ENCODE data around the gene NKAIN2.

NKAIN2 gene

GRCh38 chr6:123966618-123967017 lies 163.0 kb downstream of the NKAIN2 start:
- no peaks in the 10 kb centered on the region for H3K9me2 ChIP-seq (replicated peaks; ENCODE audit: insufficient read depth, low read length)
- no peak overlapping the region for H3K4me2 ChIP-seq (ENCODE audit: low read depth, low read length, poor library complexity, severe bottlenecking)
- no peaks in the 10 kb centered on the region for H3K9me3 ChIP-seq (ENCODE audit: insufficient read depth, low read length)
- H2AFZ ChIP-seq (ENCODE audit: low read depth, low read length, severe bottlenecking) = no peak overlapping the region
- H3K36me3 ChIP-seq (ENCODE audit: low read length) = no peaks in the 10 kb centered on the region
- TF ChIP-seq EZH2phosphoT487 (conservative IDR thresholded peaks at IDR 0.05; ENCODE audit: low read length) = no peak
- no peak for TF ChIP-seq CTCF (IDR thresholded peaks at IDR 0.05; ENCODE audit: insufficient read depth, low read length, poor library complexity, severe bottlenecking)
- H3K27me3 ChIP-seq (ENCODE audit: low read length) = no peaks in the 10 kb centered on the region
- H3K9ac ChIP-seq (ENCODE audit: low read length) = no peak overlapping the region
- H3K4me3 ChIP-seq (ENCODE audit: insufficient read depth, low read length, poor library complexity, severe bottlenecking) = no peak overlapping the region
- H3K79me2 ChIP-seq (ENCODE audit: insufficient read depth, low read length) = no peaks in the 10 kb centered on the region
- H3K27ac ChIP-seq (ENCODE audit: low read depth, low read length) = no peak overlapping the region
- H4K20me1 ChIP-seq (ENCODE audit: low read depth, low read length) = no peaks in the 10 kb centered on the region
- no peaks in the 10 kb centered on the region for H3F3A ChIP-seq (ENCODE audit: insufficient read depth)

GRCh38 chr6:123967905-123968304 lies 164.2 kb downstream of the NKAIN2 start:
- TF ChIP-seq EZH2phosphoT487 (conservative IDR thresholded peaks at IDR 0.05; ENCODE audit: low read length) (no peak), CTCF (IDR thresholded peaks at IDR 0.05; ENCODE audit: insufficient read depth, low read length, poor library complexity, severe bottlenecking) (no peak)
- Histone ChIP-seq H4K20me1 (ENCODE audit: low read depth, low read length) (no peaks in the 10 kb centered on the region), H2AFZ (ENCODE audit: low read depth, low read length, severe bottlenecking) (no peak overlapping the region), H3K9me2 (replicated peaks; ENCODE audit: insufficient read depth, low read length) (no peaks in the 10 kb centered on the region), H3F3A (ENCODE audit: insufficient read depth) (no peaks in the 10 kb centered on the region), H3K9me3 (ENCODE audit: insufficient read depth, low read length) (no peaks in the 10 kb centered on the region), H3K4me2 (ENCODE audit: low read depth, low read length, poor library complexity, severe bottlenecking) (no peak overlapping the region), H3K36me3 (ENCODE audit: low read length) (no peaks in the 10 kb centered on the region), H3K27ac (ENCODE audit: low read depth, low read length) (no peak overlapping the region), H3K27me3 (ENCODE audit: low read length) (no peaks in the 10 kb centered on the region), H3K4me3 (ENCODE audit: insufficient read depth, low read length, poor library complexity, severe bottlenecking) (no peak overlapping the region), H3K9ac (ENCODE audit: low read length) (no peak overlapping the region), H3K79me2 (ENCODE audit: insufficient read depth, low read length) (no peaks in the 10 kb centered on the region)

DNA sequence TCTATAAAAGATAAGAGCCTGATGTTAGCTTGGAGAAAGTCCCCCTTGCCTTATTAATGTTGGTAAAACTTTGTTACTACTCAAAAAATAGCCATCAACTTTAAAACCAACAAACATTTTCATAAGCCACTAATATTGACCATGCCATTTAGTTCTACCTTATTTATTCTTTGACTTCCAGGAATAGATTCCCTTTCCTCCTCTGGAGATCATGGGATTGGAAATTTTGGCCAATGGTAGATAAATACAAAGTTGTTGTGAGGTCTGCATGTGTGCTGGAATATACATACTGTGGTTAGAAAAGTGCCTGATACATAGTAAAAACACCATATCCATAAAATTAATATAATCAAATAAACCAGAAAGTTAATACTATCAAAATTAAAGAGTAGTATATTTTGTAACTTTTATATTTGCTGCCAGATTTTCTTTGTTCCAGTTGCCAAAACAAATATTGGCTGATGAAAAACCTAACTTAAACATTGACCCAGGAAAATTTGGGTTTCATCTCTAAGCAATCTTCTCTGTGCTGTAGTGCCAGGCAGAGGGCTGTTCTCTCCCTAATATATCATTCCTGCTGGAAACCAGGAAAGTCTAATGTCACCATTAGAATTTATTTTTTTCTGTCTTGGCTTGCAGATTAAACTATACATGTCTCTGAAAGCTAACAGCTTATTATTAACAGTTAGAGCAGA lies 169.1 kb downstream of the NKAIN2 start:
- no peak overlapping the region for H3K4me2 ChIP-seq (ENCODE audit: low read depth, low read length, poor library complexity, severe bottlenecking)
- no peaks in the 10 kb centered on the region for H3K9me2 ChIP-seq (replicated peaks; ENCODE audit: insufficient read depth, low read length)
- H3K27me3 ChIP-seq (ENCODE audit: low read length) = no peaks in the 10 kb centered on the region
- no peak overlapping the region for H3K4me3 ChIP-seq (ENCODE audit: insufficient read depth, low read length, poor library complexity, severe bottlenecking)
- no peak overlapping the region for H2AFZ ChIP-seq (ENCODE audit: low read depth, low read length, severe bottlenecking)
- H3K9ac ChIP-seq (ENCODE audit: low read length) = no peak overlapping the region
- no peak overlapping the region for H3K27ac ChIP-seq (ENCODE audit: low read depth, low read length)
- no peaks in the 10 kb centered on the region for H3F3A ChIP-seq (ENCODE audit: insufficient read depth)
- no peaks in the 10 kb centered on the region for H3K36me3 ChIP-seq (ENCODE audit: low read length)
- TF ChIP-seq EZH2phosphoT487 (conservative IDR thresholded peaks at IDR 0.05; ENCODE audit: low read length) (no peak), CTCF (IDR thresholded peaks at IDR 0.05; ENCODE audit: insufficient read depth, low read length, poor library complexity, severe bottlenecking) (no peak)
- H4K20me1 ChIP-seq (ENCODE audit: low read depth, low read length) = no peaks in the 10 kb centered on the region
- no peaks in the 10 kb centered on the region for H3K9me3 ChIP-seq (ENCODE audit: insufficient read depth, low read length)
- no peaks in the 10 kb centered on the region for H3K79me2 ChIP-seq (ENCODE audit: insufficient read depth, low read length)
